ENCODE results near the gene DHCR24. TPM values are rescaled to one million over a fixed set of nuclear protein-coding genes. Genes with fewer than 3 reads are reported as not detected.

DHCR24 gene
- total RNA-seq, 1 experiment from 2014 or later: 369 TPM

DNA sequence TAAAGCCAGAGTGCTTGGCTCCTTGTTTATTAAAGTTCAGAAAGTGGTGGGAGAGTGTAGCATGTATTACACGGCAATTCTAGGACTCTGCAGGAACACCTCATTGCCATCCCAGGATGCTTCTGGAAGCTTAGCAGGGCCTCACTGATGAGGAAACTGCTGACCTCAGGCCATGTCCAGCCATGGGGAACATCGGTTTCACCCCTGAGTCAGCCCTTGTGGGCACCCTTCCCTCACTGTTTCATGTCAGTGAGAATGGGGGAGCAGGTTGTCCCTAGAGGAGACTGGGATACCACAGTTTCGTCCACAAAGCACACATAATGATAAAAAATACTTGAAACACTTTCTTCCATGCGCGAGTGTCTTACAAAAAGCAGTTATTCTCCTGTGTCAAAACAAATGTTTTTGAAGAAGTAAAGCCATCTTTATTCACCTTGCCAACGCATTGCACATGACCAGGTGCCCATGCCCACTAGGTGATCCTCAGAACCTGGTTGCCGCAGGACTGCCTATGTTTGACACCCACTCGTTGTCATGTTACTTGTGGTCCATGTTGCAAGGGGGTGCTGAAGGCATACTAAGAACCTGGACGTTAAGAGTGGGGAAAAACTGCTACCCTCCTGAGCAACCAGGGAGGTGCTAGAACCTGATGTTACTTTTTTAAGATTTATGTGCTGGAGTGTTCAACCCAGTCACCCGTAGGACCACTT is 44.6 kb downstream of the DHCR24 start:
- no peaks in the 10 kb centered on the region for H3K27me3 ChIP-seq (ENCODE audit: insufficient read depth, low read depth)
- ChIA-PET POLR2A (ENCODE audit: unreplicated experiment) (no interaction called here), CTCF (no interaction called here)
- no peak for DNase-seq
- TF ChIP-seq EZH2 (IDR thresholded peaks at IDR 0.05; ENCODE audit: low read depth): no peak
- TF ChIP-seq, protein P1, sequence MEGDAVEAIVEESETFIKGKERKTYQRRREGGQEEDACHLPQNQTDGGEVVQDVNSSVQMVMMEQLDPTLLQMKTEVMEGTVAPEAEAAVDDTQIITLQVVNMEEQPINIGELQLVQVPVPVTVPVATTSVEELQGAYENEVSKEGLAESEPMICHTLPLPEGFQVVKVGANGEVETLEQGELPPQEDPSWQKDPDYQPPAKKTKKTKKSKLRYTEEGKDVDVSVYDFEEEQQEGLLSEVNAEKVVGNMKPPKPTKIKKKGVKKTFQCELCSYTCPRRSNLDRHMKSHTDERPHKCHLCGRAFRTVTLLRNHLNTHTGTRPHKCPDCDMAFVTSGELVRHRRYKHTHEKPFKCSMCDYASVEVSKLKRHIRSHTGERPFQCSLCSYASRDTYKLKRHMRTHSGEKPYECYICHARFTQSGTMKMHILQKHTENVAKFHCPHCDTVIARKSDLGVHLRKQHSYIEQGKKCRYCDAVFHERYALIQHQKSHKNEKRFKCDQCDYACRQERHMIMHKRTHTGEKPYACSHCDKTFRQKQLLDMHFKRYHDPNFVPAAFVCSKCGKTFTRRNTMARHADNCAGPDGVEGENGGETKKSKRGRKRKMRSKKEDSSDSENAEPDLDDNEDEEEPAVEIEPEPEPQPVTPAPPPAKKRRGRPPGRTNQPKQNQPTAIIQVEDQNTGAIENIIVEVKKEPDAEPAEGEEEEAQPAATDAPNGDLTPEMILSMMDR (conservative IDR thresholded peaks at IDR 0.05): no peak
- no peaks in the 10 kb centered on the region for H3K9me3 ChIP-seq (ENCODE audit: insufficient read depth, low read depth)
- H4K20me1 ChIP-seq (ENCODE audit: insufficient read depth): no peaks in the 10 kb centered on the region
- 0 out of 2 replicates have a peak, but pooled peaks cover 3% of the 10 kb centered on the region for H3K36me3 ChIP-seq (ENCODE audit: low read depth)
- H3K27ac ChIP-seq: no peak overlapping the region
- no TSS peak for BruUV-seq (replicated peaks)
- no peaks in the 10 kb centered on the region for H3K9me2 ChIP-seq (ENCODE audit: insufficient read depth)
- H2AFZ ChIP-seq: no peak overlapping the region
- no peak overlapping the region for H3K4me3 ChIP-seq
- no peaks in the 10 kb centered on the region for H3K4me1 ChIP-seq (replicated peaks; ENCODE audit: insufficient read depth)
- no peaks in the 10 kb centered on the region for H3K79me2 ChIP-seq (ENCODE audit: low read depth)
- intact Hi-C loops (cut with micrococcal nuclease; ENCODE audit: unreplicated experiment): no loop called here
- H3F3A ChIP-seq (ENCODE audit: insufficient read depth, low read depth): peaks cover 9% of the 10 kb centered on the region; the same call in 1 of the 2 replicates
- no peak overlapping the region for H3K4me2 ChIP-seq

- BruUV-seq (replicated peaks): no TSS peak
- Histone ChIP-seq H3K36me3 (ENCODE audit: low read depth) (no peaks in the 10 kb centered on the region), H3K9me3 (ENCODE audit: insufficient read depth, low read depth) (no peaks in the 10 kb centered on the region), H2AFZ (no peak overlapping the region), H3K4me1 (replicated peaks; ENCODE audit: insufficient read depth) (no peaks in the 10 kb centered on the region), H3K27me3 (ENCODE audit: insufficient read depth, low read depth) (no peaks in the 10 kb centered on the region), H3K79me2 (ENCODE audit: low read depth) (no peaks in the 10 kb centered on the region), H3K9me2 (ENCODE audit: insufficient read depth) (no peaks in the 10 kb centered on the region), H4K20me1 (ENCODE audit: insufficient read depth) (no peaks in the 10 kb centered on the region), H3K4me3 (no peak overlapping the region), H3K27ac (no peak overlapping the region), H3F3A (ENCODE audit: insufficient read depth, low read depth) (peaks cover 9% of the 10 kb centered on the region; the same call in 1 of the 2 replicates), H3K4me2 (no peak overlapping the region)
- TF ChIP-seq, protein P1 (conservative IDR thresholded peaks at IDR 0.05): no peak
- TF ChIP-seq EZH2 (IDR thresholded peaks at IDR 0.05; ENCODE audit: low read depth): no peak
- POLR2A ChIA-PET (ENCODE audit: unreplicated experiment): no interaction called here
- DNase-seq: no peak
- intact Hi-C loops (cut with micrococcal nuclease; ENCODE audit: unreplicated experiment): no loop called here
- CTCF ChIA-PET: no interaction called here
Measured at GRCh38 chr1:54839824-54840223, 47.2 kb downstream of the DHCR24 start.

GRCh38 chr1:54838565-54839180 is 48.3 kb downstream of the DHCR24 start:
- Histone ChIP-seq H3K4me1 (replicated peaks; ENCODE audit: insufficient read depth) (no peaks in the 10 kb centered on the region), H3F3A (ENCODE audit: insufficient read depth, low read depth) (peaks cover 8% of the 10 kb centered on the region; the same call in 1 of the 2 replicates), H3K36me3 (ENCODE audit: low read depth) (no peaks in the 10 kb centered on the region), H3K79me2 (ENCODE audit: low read depth) (no peaks in the 10 kb centered on the region), H3K9me3 (ENCODE audit: insufficient read depth, low read depth) (no peaks in the 10 kb centered on the region), H3K4me3 (no peak overlapping the region), H3K27me3 (ENCODE audit: insufficient read depth, low read depth) (no peaks in the 10 kb centered on the region), H2AFZ (no peak overlapping the region), H3K4me2 (no peak overlapping the region), H3K27ac (no peak overlapping the region), H4K20me1 (ENCODE audit: insufficient read depth) (no peaks in the 10 kb centered on the region), H3K9me2 (ENCODE audit: insufficient read depth) (no peaks in the 10 kb centered on the region)
- ChIA-PET POLR2A (ENCODE audit: unreplicated experiment) (no interaction called here), CTCF (no interaction called here)
- no TSS peak for BruUV-seq (replicated peaks)
- no peak for DNase-seq
- intact Hi-C loops (cut with micrococcal nuclease; ENCODE audit: unreplicated experiment): no loop called here
- TF ChIP-seq, protein P1 (conservative IDR thresholded peaks at IDR 0.05): no peak
- no peak for TF ChIP-seq EZH2 (IDR thresholded peaks at IDR 0.05; ENCODE audit: low read depth)

Data from PC-9 (cell line).